Measurements from ENCODE around the gene SIVA1.

DNA sequence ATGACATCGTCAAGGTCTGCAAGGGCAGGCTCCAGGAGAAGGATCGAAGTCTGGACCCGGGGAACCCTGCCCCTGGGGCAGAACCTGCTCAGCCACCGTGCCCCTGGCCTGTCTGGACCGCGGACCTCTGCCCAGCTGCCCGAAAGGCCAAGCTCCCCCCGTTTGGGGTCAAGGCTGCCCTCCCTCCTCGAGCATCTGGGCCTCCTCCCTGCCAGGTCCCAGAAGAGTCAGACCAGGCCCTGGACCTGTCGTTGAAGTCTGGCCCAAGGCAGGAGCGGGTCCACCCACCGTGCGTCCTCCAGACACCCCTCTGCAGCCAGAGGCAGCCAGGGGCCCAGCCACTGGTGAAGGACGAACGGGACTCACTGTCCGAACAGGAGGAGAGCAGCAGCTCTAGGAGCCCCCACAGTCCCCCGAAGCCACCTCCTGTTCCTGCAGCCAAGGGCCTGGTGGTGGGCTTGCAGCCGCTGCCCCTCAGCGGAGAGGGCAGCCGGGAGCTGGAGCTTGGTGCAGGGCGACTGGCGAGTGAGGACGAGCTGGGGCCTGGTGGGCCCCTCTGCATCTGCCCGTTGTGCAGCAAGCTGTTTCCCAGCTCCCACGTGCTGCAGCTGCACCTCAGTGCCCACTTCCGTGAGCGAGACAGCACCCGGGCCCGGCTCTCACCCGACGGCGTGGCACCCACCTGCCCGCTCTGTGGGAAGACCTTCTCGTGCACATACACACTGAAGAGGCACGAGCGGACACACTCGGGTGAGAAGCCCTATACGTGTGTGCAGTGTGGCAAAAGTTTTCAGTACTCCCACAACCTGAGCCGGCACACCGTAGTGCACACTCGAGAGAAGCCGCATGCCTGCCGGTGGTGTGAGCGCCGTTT lies 48.8 kb downstream of the SIVA1 start:
- TF ChIP-seq, protein P1, sequence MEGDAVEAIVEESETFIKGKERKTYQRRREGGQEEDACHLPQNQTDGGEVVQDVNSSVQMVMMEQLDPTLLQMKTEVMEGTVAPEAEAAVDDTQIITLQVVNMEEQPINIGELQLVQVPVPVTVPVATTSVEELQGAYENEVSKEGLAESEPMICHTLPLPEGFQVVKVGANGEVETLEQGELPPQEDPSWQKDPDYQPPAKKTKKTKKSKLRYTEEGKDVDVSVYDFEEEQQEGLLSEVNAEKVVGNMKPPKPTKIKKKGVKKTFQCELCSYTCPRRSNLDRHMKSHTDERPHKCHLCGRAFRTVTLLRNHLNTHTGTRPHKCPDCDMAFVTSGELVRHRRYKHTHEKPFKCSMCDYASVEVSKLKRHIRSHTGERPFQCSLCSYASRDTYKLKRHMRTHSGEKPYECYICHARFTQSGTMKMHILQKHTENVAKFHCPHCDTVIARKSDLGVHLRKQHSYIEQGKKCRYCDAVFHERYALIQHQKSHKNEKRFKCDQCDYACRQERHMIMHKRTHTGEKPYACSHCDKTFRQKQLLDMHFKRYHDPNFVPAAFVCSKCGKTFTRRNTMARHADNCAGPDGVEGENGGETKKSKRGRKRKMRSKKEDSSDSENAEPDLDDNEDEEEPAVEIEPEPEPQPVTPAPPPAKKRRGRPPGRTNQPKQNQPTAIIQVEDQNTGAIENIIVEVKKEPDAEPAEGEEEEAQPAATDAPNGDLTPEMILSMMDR (IDR thresholded peaks at IDR 0.05 in 4 of 5, conservative IDR thresholded peaks at IDR 0.05 in 1 of 5) = no peak
- no peak for TF ChIP-seq POLR2A (IDR thresholded peaks at IDR 0.05)
